Measurements from ENCODE around the gene PRDX1. TPM values are rescaled to one million over a fixed set of nuclear protein-coding genes. Genes with fewer than 3 reads are reported as not detected.

The PRDX1 gene
- total and polyA plus RNA-seq, 2 of the 8 experiments (the other 6 are each of a cell fraction or from before 2014, with no cell fraction given), result 1,165 to 1,418 TPM

- H3K14ac ChIP-seq (ENCODE audit: insufficient read length), result no peak overlapping the region
- H4K8ac ChIP-seq (ENCODE audit: extremely low read depth, insufficient read depth, low read length), result peak overlapping the region; percentile 77
- H2BK15ac ChIP-seq (ENCODE audit: low read length), result no peak overlapping the region
- H3K4me1 ChIP-seq (replicated peaks in 1 of 4; ENCODE audit: control insufficient read depth in 3 of 4, insufficient read depth in 4 of 4, low read length in 3 of 4), result no peaks in the 10 kb centered on the region
- H3K4me2 ChIP-seq (ENCODE audit: insufficient read depth in 1 of 2, low read depth in 2 of 2, low read length in 2 of 2), result no peak overlapping the region
- peaks cover 0 to 33% of the 10 kb centered on the region in 2 experiments; a peak in 3 of 4 replicates for H3K79me2 ChIP-seq (ENCODE audit: control insufficient read depth in 1 of 2, insufficient read depth in 2 of 2, low read length in 2 of 2)
- H3K18ac ChIP-seq (ENCODE audit: extremely low read depth, low read length), result no peak overlapping the region
- 100% methylated on average over 2 of the region's 2 CpGs; no CpG with 5 or more reads in 1 of the 2 experiments for WGBS, 2 experiments (ENCODE audit: extremely low coverage in 1 of 2, insufficient coverage in 1 of 2, insufficient read length in 1 of 2, insufficient replicate concordance in 2 of 2, low coverage in 1 of 2, low lambda C conversion rate in 2 of 2, missing lambda C conversion rate in 1 of 2)
- no peak overlapping the region for H4K5ac ChIP-seq (ENCODE audit: insufficient read length, low read depth, low read length)
- H2BK20ac ChIP-seq (ENCODE audit: low read length), result no peak overlapping the region
- peaks cover 24 to 67% (median 50%) of the 10 kb centered on the region in 4 experiments for H3K36me3 ChIP-seq (ENCODE audit: control insufficient read depth in 2 of 4, insufficient read depth in 4 of 4, low read length in 3 of 4)
- FAIRE-seq, result no peak
- no peak overlapping the region for H2BK120ac ChIP-seq (replicated peaks; ENCODE audit: low read depth, low read length)
- no peak overlapping the region for H3K23ac ChIP-seq (ENCODE audit: insufficient read length)
- H3K56ac ChIP-seq (replicated peaks; ENCODE audit: insufficient read length, low read depth, low read length), result no peak overlapping the region
- H3K4me3 ChIP-seq (ENCODE audit: extremely low read depth in 1 of 4, insufficient read depth in 2 of 4, low read depth in 3 of 4, low read length in 4 of 4), result no peak overlapping the region
- H4K20me1 ChIP-seq (replicated peaks in 1 of 2; ENCODE audit: control insufficient read depth in 1 of 2, insufficient read depth in 2 of 2, low read length in 2 of 2), result peaks cover 4 to 20% of the 10 kb centered on the region in 2 experiments
- DNase-seq (ENCODE audit: low read depth in 1 of 2, low spot score in 2 of 2), result no peak
- H3K4ac ChIP-seq (replicated peaks; ENCODE audit: insufficient read length, low read depth, low read length), result no peak overlapping the region
- no peaks in the 10 kb centered on the region for H3K27me3 ChIP-seq (replicated peaks in 1 of 4; ENCODE audit: control insufficient read depth in 3 of 4, extremely low read depth in 1 of 4, insufficient read depth in 3 of 4, low read length in 3 of 4)
- ChIA-PET CTCF (ENCODE audit: partially characterized antibody) (interaction anchor here (1.4 to 10.7 kb wide), 2 partner anchors 27 to 54 kb away, joined by 4 to 133 read pairs; no protein-coding TSS in a partner anchor), POLR2A (ENCODE audit: partially characterized antibody) (interaction anchor here (0.7 to 35.7 kb wide), 7 partner anchors 9 to 54 kb away, joined by 3 to 741 read pairs (median 107); partner anchors contain the start of genes AKR1A1, NASP and PRDX1)
- H2BK5ac ChIP-seq (ENCODE audit: low read depth, low read length), result no peak overlapping the region
- no peak overlapping the region for H2AK5ac ChIP-seq (ENCODE audit: low read depth, low read length)
- no peak overlapping the region for H2BK12ac ChIP-seq (ENCODE audit: low read depth, low read length)
- no peak overlapping the region for H3K27ac ChIP-seq (ENCODE audit: low read depth, low read length)
- no peak overlapping the region for H3K9ac ChIP-seq (replicated peaks in 1 of 4; ENCODE audit: extremely low read depth in 1 of 4, low read depth in 3 of 4, low read length in 3 of 4)
- no peak overlapping the region for H2AFZ ChIP-seq (ENCODE audit: low read length)
- no peak overlapping the region for H4K91ac ChIP-seq (replicated peaks; ENCODE audit: insufficient read length, low read length)
- H3K79me1 ChIP-seq (ENCODE audit: low read depth, low read length), result peaks cover 3% of the 10 kb centered on the region; the same call in 1 of the 2 replicates
- H3K9me3 ChIP-seq (ENCODE audit: insufficient read depth in 2 of 2, low read depth in 1 of 2, low read length in 1 of 2), result no peaks in the 10 kb centered on the region
- H3K23me2 ChIP-seq (ENCODE audit: low read depth, low read length), result no peaks in the 10 kb centered on the region
- no peak for TF ChIP-seq SIRT6 (IDR thresholded peaks at IDR 0.05; ENCODE audit: low read length)
- TF ChIP-seq RFX5 (IDR thresholded peaks at IDR 0.05; ENCODE audit: borderline replicate concordance, low read depth, low read length), result no peak
- no peak for TF ChIP-seq CBX8 (IDR thresholded peaks at IDR 0.05; ENCODE audit: borderline replicate concordance, low read depth, low read length)
- TF ChIP-seq HDAC2 (IDR thresholded peaks at IDR 0.05; ENCODE audit: borderline replicate concordance in 1 of 2, low read depth in 2 of 2, low read length in 2 of 2), result no peak
- no peak for TF ChIP-seq JUND (IDR thresholded peaks at IDR 0.05; ENCODE audit: low read length)
- TF ChIP-seq POLR2A (IDR thresholded peaks at IDR 0.05; ENCODE audit: control extremely low read depth in 1 of 2, low read depth in 2 of 2, low read length in 2 of 2), result no peak
- TF ChIP-seq PHF8 (conservative IDR thresholded peaks at IDR 0.05; ENCODE audit: low read depth, low read length), result no peak
- no peak for TF ChIP-seq TEAD4 (IDR thresholded peaks at IDR 0.05; ENCODE audit: low read depth, low read length)
- TF ChIP-seq GTF2F1 (IDR thresholded peaks at IDR 0.05; ENCODE audit: borderline replicate concordance, low read depth, low read length), result no peak
- TF ChIP-seq SIX5 (IDR thresholded peaks at IDR 0.05; ENCODE audit: low read depth, low read length), result no peak
Observed at GRCh38 chr1:45563843-45564242, 42.2 kb upstream of the PRDX1 start.

Data from H1 (cell line).